A673 (cell line): ENCODE data around the gene IPCEF1.

Source experiments
- EZH2 ChIP-seq: fragments of 200-600 bp; sonication (generic); IDR thresholded peaks from 2 replicates; pipeline ENCODE4 v1.6.1; 2017; ENCODE audit warnings: borderline replicate concordance, low read depth, mild to moderate bottlenecking, mixed read lengths, antibody characterized with exemption, low read length; ENCODE audit not compliant: poor library complexity, severe bottlenecking
- TF ChIP-seq, protein P1 (sequence below): fragments of 300-800, 200-600 bp; sonication (generic); conservative IDR thresholded peaks from 2 replicates; pipeline ENCODE4 v1.5.1; 2017; ENCODE audit warnings: low read depth, mild to moderate bottlenecking, antibody characterized with exemption, low read length, moderate library complexity, mixed read lengths

DNA sequence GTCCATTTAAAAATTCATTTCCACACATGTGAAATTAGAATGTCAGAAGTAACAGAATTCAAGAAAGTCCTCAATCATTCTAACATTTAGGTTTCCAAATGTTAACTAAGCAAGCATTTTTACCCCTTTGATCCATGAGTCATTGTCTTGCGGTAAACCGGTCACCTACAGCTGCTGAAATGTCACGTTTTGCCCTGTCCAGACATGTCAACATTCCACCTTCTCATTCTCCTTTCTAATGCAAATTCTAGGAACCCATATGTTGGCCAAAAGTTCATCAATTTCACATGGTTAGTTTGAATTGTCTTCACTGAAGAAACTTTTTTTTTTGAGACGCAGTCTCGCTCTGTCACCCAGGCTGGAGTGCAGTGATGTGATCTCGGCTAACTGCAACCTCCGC lies 117.2 kb downstream of the IPCEF1 start:
- TF ChIP-seq, protein P1, sequence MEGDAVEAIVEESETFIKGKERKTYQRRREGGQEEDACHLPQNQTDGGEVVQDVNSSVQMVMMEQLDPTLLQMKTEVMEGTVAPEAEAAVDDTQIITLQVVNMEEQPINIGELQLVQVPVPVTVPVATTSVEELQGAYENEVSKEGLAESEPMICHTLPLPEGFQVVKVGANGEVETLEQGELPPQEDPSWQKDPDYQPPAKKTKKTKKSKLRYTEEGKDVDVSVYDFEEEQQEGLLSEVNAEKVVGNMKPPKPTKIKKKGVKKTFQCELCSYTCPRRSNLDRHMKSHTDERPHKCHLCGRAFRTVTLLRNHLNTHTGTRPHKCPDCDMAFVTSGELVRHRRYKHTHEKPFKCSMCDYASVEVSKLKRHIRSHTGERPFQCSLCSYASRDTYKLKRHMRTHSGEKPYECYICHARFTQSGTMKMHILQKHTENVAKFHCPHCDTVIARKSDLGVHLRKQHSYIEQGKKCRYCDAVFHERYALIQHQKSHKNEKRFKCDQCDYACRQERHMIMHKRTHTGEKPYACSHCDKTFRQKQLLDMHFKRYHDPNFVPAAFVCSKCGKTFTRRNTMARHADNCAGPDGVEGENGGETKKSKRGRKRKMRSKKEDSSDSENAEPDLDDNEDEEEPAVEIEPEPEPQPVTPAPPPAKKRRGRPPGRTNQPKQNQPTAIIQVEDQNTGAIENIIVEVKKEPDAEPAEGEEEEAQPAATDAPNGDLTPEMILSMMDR = no peak
- no peak for TF ChIP-seq EZH2
